ENCODE data around the gene FOXRED1. TPM values are rescaled to one million over a fixed set of nuclear protein-coding genes. Genes with fewer than 3 reads are reported as not detected.
"Not testable (repeated sequence)": the region's sequence is repeated elsewhere in the genome, so short reads cannot be mapped to it uniquely, and the experiment has no call there.

The FOXRED1 gene
- total RNA-seq, result 12.0 and 14.1 TPM in 2 replicates

- peak; percentile 95 to 99 for DNase-seq (ENCODE audit: low read depth in 2 of 2)
Observed at GRCh38 chr11:126268708-126269579, at the start of gene FOXRED1, which contains the start of gene SRPRA. Gene FOXRED1, plus strand, starts transcription at chr11:126269154. Its CDS starts 53 bp downstream, at chr11:126269207. Gene SRPRA, minus strand, starts transcription at chr11:126268895. Its CDS starts 91 bp downstream, at chr11:126268804.

GRCh38 chr11:126219547-126219946 lies 49.4 kb upstream of the FOXRED1 start:
- no peak for DNase-seq (ENCODE audit: low read depth in 2 of 2)

GRCh38 chr11:126224647-126225294 lies 44.2 kb upstream of the FOXRED1 start:
- DNase-seq (ENCODE audit: low read depth in 2 of 2), result no peak

GRCh38 chr11:126225295-126225665 lies 43.7 kb upstream of the FOXRED1 start:
- no peak for DNase-seq (ENCODE audit: low read depth in 2 of 2)

- DNase-seq (ENCODE audit: low read depth in 2 of 2), result no peak
Observed at GRCh38 chr11:126226334-126227084, 42.4 kb upstream of the FOXRED1 start.

GRCh38 chr11:126229858-126230540 lies 39.0 kb upstream of the FOXRED1 start:
- DNase-seq (ENCODE audit: low read depth in 2 of 2), result peak in 1 of 2 donors; percentile 46

- peak in 1 of 2 donors; percentile 87 for DNase-seq (ENCODE audit: low read depth in 2 of 2)
Observed at GRCh38 chr11:126231725-126232459, 37.1 kb upstream of the FOXRED1 start.

- peak in 1 of 2 donors; percentile 27 for DNase-seq (ENCODE audit: low read depth in 2 of 2)
Observed at GRCh38 chr11:126232683-126233082, 36.3 kb upstream of the FOXRED1 start.

- peak in 1 of 2 donors; percentile 58 for DNase-seq (ENCODE audit: low read depth in 2 of 2)
Observed at GRCh38 chr11:126233391-126233790, 35.6 kb upstream of the FOXRED1 start.

- DNase-seq (ENCODE audit: low read depth in 2 of 2), result peak in 1 of 2 donors; percentile 86
Observed at GRCh38 chr11:126246636-126247035, 22.3 kb upstream of the FOXRED1 start.

GRCh38 chr11:126253265-126253664 lies 15.7 kb upstream of the FOXRED1 start:
- DNase-seq (ENCODE audit: low read depth in 2 of 2), result no peak

GRCh38 chr11:126254819-126255218 lies 14.1 kb upstream of the FOXRED1 start:
- DNase-seq (ENCODE audit: low read depth in 2 of 2), result no peak

- not testable (repeated sequence) for DNase-seq (ENCODE audit: low read depth in 2 of 2)
Observed at GRCh38 chr11:126255507-126255906, 13.4 kb upstream of the FOXRED1 start.

- no peak for DNase-seq (ENCODE audit: low read depth in 2 of 2)
Observed at GRCh38 chr11:126256216-126256615, 12.7 kb upstream of the FOXRED1 start.

- no peak for DNase-seq (ENCODE audit: low read depth in 2 of 2)
Observed at GRCh38 chr11:126257144-126257543, 11.8 kb upstream of the FOXRED1 start.

- peak in 1 of 2 donors; percentile 18 for DNase-seq (ENCODE audit: low read depth in 2 of 2)
Observed at GRCh38 chr11:126257764-126258163, 11.2 kb upstream of the FOXRED1 start.

- DNase-seq (ENCODE audit: low read depth in 2 of 2), result no peak
Observed at GRCh38 chr11:126262216-126262615, 6.7 kb upstream of the FOXRED1 start.

- DNase-seq (ENCODE audit: low read depth in 2 of 2), result no peak
Observed at GRCh38 chr11:126263489-126263888, 5.5 kb upstream of the FOXRED1 start.

GRCh38 chr11:126265811-126266210 lies 3.1 kb upstream of the FOXRED1 start:
- DNase-seq (ENCODE audit: low read depth in 2 of 2), result peak in 1 of 2 donors; percentile 46

- no peak for DNase-seq (ENCODE audit: low read depth in 2 of 2)
Observed at GRCh38 chr11:126267650-126268049, 1.3 kb upstream of the FOXRED1 start.

- DNase-seq (ENCODE audit: low read depth in 2 of 2), result no peak
Observed at GRCh38 chr11:126268361-126268707, 620 bp upstream of the FOXRED1 start.

Data from dermis microvascular lymphatic vessel endothelial cell (primary cell).